OCI-LY7 (cell line): ENCODE measurements around the gene CTNNA2. TPM values are rescaled to one million over a fixed set of nuclear protein-coding genes. Genes with fewer than 3 reads are reported as not detected.

Experiments used
- BruUV-seq: library from RNA; stranded (reverse); fragments of 400-500 nt; replicated peaks from 2 replicates; lab custom pipeline; 2021; lab: Mats Ljungman, UMichigan
- CTCF ChIA-PET: fragments of 300-600 bp; sonication (Branson Sonifier 250); formaldehyde crosslinking; loops from one replicate; lab custom pipeline; 2022; ENCODE audit warnings: antibody characterized with exemption; ENCODE audit not compliant: unreplicated experiment; lab: Charles Lee
- POLR2A ChIA-PET: fragments of 300-600 bp; sonication (Branson Sonifier 250); formaldehyde crosslinking; loops from one replicate; lab custom pipeline; 2022; ENCODE audit warnings: antibody characterized with exemption; lab: Charles Lee
- DNase-seq: peaks from one replicate; pipeline ENCODE4 v3.0.0-alpha.2; 2015; ENCODE audit warnings: low spot score
- H2AFZ ChIP-seq: fragments of 200-600 bp; sonication (generic), shearing (Covaris generic); 2 replicates; pipeline ENCODE4 v1.6.1; 2014; ENCODE audit warnings: mild to moderate bottlenecking, antibody characterized with exemption, low read length, moderate library complexity
- H3K27ac ChIP-seq: fragments of 200-600 bp; sonication (generic); 2 replicates; pipeline ENCODE4 v1.5.1; 2014; ENCODE audit warnings: mixed run types, low read depth, mild to moderate bottlenecking, moderate library complexity, low read length, inconsistent platforms; ENCODE audit not compliant: poor library complexity, severe bottlenecking
- H3K36me3 ChIP-seq: fragments of 200-600 bp; sonication (generic); 2 replicates; pipeline ENCODE4 v1.6.1; 2014; ENCODE audit warnings: mild to moderate bottlenecking, antibody characterized with exemption, low read length, moderate library complexity, mixed read lengths; ENCODE audit not compliant: insufficient read depth
- H3K4me1 ChIP-seq: fragments of 200-600 bp; sonication (generic); 2 replicates; pipeline ENCODE4 v1.5.1; 2014; ENCODE audit warnings: mild to moderate bottlenecking, low read length; ENCODE audit not compliant: insufficient read depth, poor library complexity, severe bottlenecking
- H3K4me2 ChIP-seq: fragments of 200-600 bp; sonication (generic); 2 replicates; pipeline ENCODE4 v1.6.1; 2014; ENCODE audit warnings: mild to moderate bottlenecking, low read length
- H3K4me3 ChIP-seq: fragments of 200-600 bp; sonication (generic); 2 replicates; pipeline ENCODE4 v1.5.1; 2014; ENCODE audit warnings: mild to moderate bottlenecking, low read depth, low read length; ENCODE audit not compliant: poor library complexity, severe bottlenecking
- H3K79me2 ChIP-seq: fragments of 200-600 bp; sonication (generic); 2 replicates; pipeline ENCODE4 v1.6.1; 2016; ENCODE audit warnings: low read depth, mild to moderate bottlenecking, low read length, moderate library complexity, mixed read lengths; ENCODE audit not compliant: insufficient read depth
- H3K9me2 ChIP-seq: fragments of 200-600 bp; sonication (generic); 2 replicates; pipeline ENCODE4 v1.6.1; 2016; ENCODE audit warnings: mild to moderate bottlenecking, low read length, mixed read lengths; ENCODE audit not compliant: insufficient read depth
- H3K9me3 ChIP-seq: fragments of 200-600 bp; sonication (generic); 2 replicates; pipeline ENCODE4 v1.6.1; 2014; ENCODE audit warnings: mild to moderate bottlenecking, mixed run types, low read length, mixed read lengths
- H4K20me1 ChIP-seq: fragments of 200-600 bp; sonication (generic); 2 replicates; pipeline ENCODE4 v1.6.1; 2014; ENCODE audit warnings: mild to moderate bottlenecking, antibody characterized with exemption, low read length, moderate library complexity, mixed read lengths; ENCODE audit not compliant: insufficient read depth
- CTCF ChIP-seq: fragments of 200-600 bp; sonication (generic); conservative IDR thresholded peaks from 2 replicates; pipeline ENCODE4 v1.5.1; 2014; ENCODE audit warnings: mild to moderate bottlenecking, antibody characterized with exemption, low read length, moderate library complexity, mixed read lengths
- EZH2phosphoT487 ChIP-seq: fragments of 200-600 bp; sonication (generic); IDR thresholded peaks from 2 replicates; pipeline ENCODE4 v1.6.1; 2018; ENCODE audit warnings: low read depth, borderline replicate concordance, mild to moderate bottlenecking, mixed run types, antibody characterized with exemption, low read length, moderate library complexity, mixed read lengths
- intact Hi-C: fragments of 100-400 bp; cut with micrococcal nuclease; formaldehyde crosslinking; loops from one replicate; pipeline ENCODE4 v1.10.0; 2022; ENCODE audit not compliant: unreplicated experiment
- total RNA-seq, 2 experiments: library from RNA; depleted of rRNA in 1 of 2; stranded (reverse); fragments of >200 nt in 1 of 2; shearing (Covaris generic) in 1 of 2; gene quantifications; 2 replicates each; pipeline ENCODE4 v1.2.3, GENCODE V29; 2014 to 2022

Gene CTNNA2
- total RNA-seq, 2 experiments from 2014 or later: 0.19 to 2.7 TPM

- ChIA-PET POLR2A (no interaction called here), CTCF (no interaction called here)
- Histone ChIP-seq H4K20me1 (no peaks in the 10 kb centered on the region), H3K4me3 (no peak overlapping the region), H3K9me2 (no peaks in the 10 kb centered on the region), H2AFZ (no peak overlapping the region), H3K4me2 (no peak overlapping the region), H3K79me2 (no peaks in the 10 kb centered on the region), H3K27ac (no peak overlapping the region), H3K4me1 (no peaks in the 10 kb centered on the region), H3K36me3 (no peaks in the 10 kb centered on the region), H3K9me3 (no peaks in the 10 kb centered on the region)
- no peak for DNase-seq
- intact Hi-C loops: no loop called here
- TF ChIP-seq CTCF (no peak), EZH2phosphoT487 (no peak)
- no TSS peak for BruUV-seq
Measured at GRCh38 chr2:80437959-80438358, 925.1 kb downstream of the CTNNA2 start.

GRCh38 chr2:80438686-80439085, 925.8 kb downstream of the CTNNA2 start:
- ChIA-PET CTCF (no interaction called here), POLR2A (interaction anchor here (0.7 kb wide), 1 partner anchor 61 kb away, joined by 3 read pairs; no protein-coding TSS in a partner anchor)
- H4K20me1 ChIP-seq: no peaks in the 10 kb centered on the region
- no peak overlapping the region for H2AFZ ChIP-seq
- no peaks in the 10 kb centered on the region for H3K9me2 ChIP-seq
- H3K36me3 ChIP-seq: no peaks in the 10 kb centered on the region
- H3K27ac ChIP-seq: no peak overlapping the region
- no peak overlapping the region for H3K4me3 ChIP-seq
- no peak for DNase-seq
- no peaks in the 10 kb centered on the region for H3K4me1 ChIP-seq
- no peaks in the 10 kb centered on the region for H3K79me2 ChIP-seq
- no peak overlapping the region for H3K4me2 ChIP-seq
- TF ChIP-seq CTCF: no peak
- no peak for TF ChIP-seq EZH2phosphoT487
- intact Hi-C loops: no loop called here
- no TSS peak for BruUV-seq
- no peaks in the 10 kb centered on the region for H3K9me3 ChIP-seq

- H3K79me2 ChIP-seq: no peaks in the 10 kb centered on the region
- no peak overlapping the region for H2AFZ ChIP-seq
- H3K4me3 ChIP-seq: no peak overlapping the region
- H3K36me3 ChIP-seq: no peaks in the 10 kb centered on the region
- H3K4me1 ChIP-seq: no peaks in the 10 kb centered on the region
- no peaks in the 10 kb centered on the region for H3K9me2 ChIP-seq
- no peak overlapping the region for H3K4me2 ChIP-seq
- H3K9me3 ChIP-seq: no peaks in the 10 kb centered on the region
- ChIA-PET POLR2A (interaction anchor here (0.6 to 1.2 kb wide), 4 partner anchors 14 to 538 kb away, joined by 3 read pairs; no protein-coding TSS in a partner anchor), CTCF (no interaction called here)
- no peak overlapping the region for H3K27ac ChIP-seq
- no peaks in the 10 kb centered on the region for H4K20me1 ChIP-seq
- no TSS peak for BruUV-seq
- TF ChIP-seq CTCF: no peak
- TF ChIP-seq EZH2phosphoT487: no peak
- no peak for DNase-seq
- intact Hi-C loops: no loop called here
Measured at GRCh38 chr2:80454628-80455027, 941.8 kb downstream of the CTNNA2 start.
